Loucy (cell line): ENCODE data around the gene TGFBR3L.

ENCODE experiments used
- H2AFZ ChIP-seq: fragments of 200-600 bp; sonication (generic); 2 replicates; pipeline ENCODE4 v1.6.0; 2016; ENCODE audit warnings: antibody characterized with exemption, mild to moderate bottlenecking, low read length, moderate library complexity
- H3F3A ChIP-seq: fragments of 200-600 bp; 2 replicates; pipeline ENCODE4 v1.6.0; 2016; ENCODE audit warnings: antibody characterized with exemption, low read depth, mild to moderate bottlenecking
- H3K27me3 ChIP-seq: fragments of 200-600 bp; sonication (generic); 2 replicates; pipeline ENCODE4 v1.6.1; 2014; ENCODE audit warnings: low read length, mild to moderate bottlenecking; ENCODE audit not compliant: insufficient read depth, poor library complexity, severe bottlenecking
- H3K36me3 ChIP-seq: fragments of 200-600 bp; sonication (generic); 2 replicates; pipeline ENCODE4 v1.6.1; 2016; ENCODE audit warnings: low read length; ENCODE audit not compliant: insufficient read depth
- H3K4me1 ChIP-seq: fragments of 200-600 bp; sonication (generic); 2 replicates; pipeline ENCODE4 v1.5.1; 2014; ENCODE audit warnings: low read length, mild to moderate bottlenecking; ENCODE audit not compliant: insufficient read depth, poor library complexity, severe bottlenecking
- H3K4me2 ChIP-seq: fragments of 200-600 bp; sonication (generic); 2 replicates; pipeline ENCODE4 v1.6.0; 2014; ENCODE audit warnings: antibody characterized with exemption, low read length, low read depth, mild to moderate bottlenecking; ENCODE audit not compliant: poor library complexity, severe bottlenecking
- H3K4me3 ChIP-seq: fragments of 200-600 bp; sonication (generic); 2 replicates; pipeline ENCODE4 v1.5.1; 2014; ENCODE audit warnings: low read length, mild to moderate bottlenecking, mixed read lengths; ENCODE audit not compliant: poor library complexity, severe bottlenecking
- H3K79me2 ChIP-seq: fragments of 200-600 bp; sonication (generic); 2 replicates; pipeline ENCODE4 v1.6.1; 2014; ENCODE audit warnings: low read length; ENCODE audit not compliant: insufficient read depth
- H3K9ac ChIP-seq: fragments of 200-600 bp; sonication (generic); 2 replicates; pipeline ENCODE4 v1.6.0; 2014; ENCODE audit warnings: mild to moderate bottlenecking, low read depth, low read length, moderate library complexity; ENCODE audit not compliant: poor library complexity, severe bottlenecking
- H3K9me2 ChIP-seq: fragments of 200-600 bp; sonication (generic); replicated peaks from 2 replicates; pipeline ENCODE4 v1.6.1; 2016; ENCODE audit warnings: low read depth, low read length, mixed read lengths
- H3K9me3 ChIP-seq: fragments of 200-600 bp; sonication (generic); 2 replicates; pipeline ENCODE4 v1.6.1; 2014; ENCODE audit warnings: mild to moderate bottlenecking, antibody characterized with exemption, low read length, low read depth; ENCODE audit not compliant: insufficient read depth
- H4K20me1 ChIP-seq: fragments of 200-600 bp; sonication (generic); 2 replicates; pipeline ENCODE4 v1.6.0; 2014; ENCODE audit warnings: antibody characterized with exemption, low read length, mild to moderate bottlenecking; ENCODE audit not compliant: insufficient read depth, poor library complexity, severe bottlenecking
- CTCF ChIP-seq: fragments of 200-600 bp; sonication (generic); conservative IDR thresholded peaks from 2 replicates; pipeline ENCODE4 v1.5.1; 2014; ENCODE audit warnings: mild to moderate bottlenecking, antibody characterized with exemption, low read length
- EZH2phosphoT487 ChIP-seq: fragments of 200-600 bp; IDR thresholded peaks from 2 replicates; pipeline ENCODE4 v1.6.1; 2018; ENCODE audit warnings: antibody characterized with exemption, mild to moderate bottlenecking, moderate library complexity, borderline replicate concordance

Gene TGFBR3L

DNA sequence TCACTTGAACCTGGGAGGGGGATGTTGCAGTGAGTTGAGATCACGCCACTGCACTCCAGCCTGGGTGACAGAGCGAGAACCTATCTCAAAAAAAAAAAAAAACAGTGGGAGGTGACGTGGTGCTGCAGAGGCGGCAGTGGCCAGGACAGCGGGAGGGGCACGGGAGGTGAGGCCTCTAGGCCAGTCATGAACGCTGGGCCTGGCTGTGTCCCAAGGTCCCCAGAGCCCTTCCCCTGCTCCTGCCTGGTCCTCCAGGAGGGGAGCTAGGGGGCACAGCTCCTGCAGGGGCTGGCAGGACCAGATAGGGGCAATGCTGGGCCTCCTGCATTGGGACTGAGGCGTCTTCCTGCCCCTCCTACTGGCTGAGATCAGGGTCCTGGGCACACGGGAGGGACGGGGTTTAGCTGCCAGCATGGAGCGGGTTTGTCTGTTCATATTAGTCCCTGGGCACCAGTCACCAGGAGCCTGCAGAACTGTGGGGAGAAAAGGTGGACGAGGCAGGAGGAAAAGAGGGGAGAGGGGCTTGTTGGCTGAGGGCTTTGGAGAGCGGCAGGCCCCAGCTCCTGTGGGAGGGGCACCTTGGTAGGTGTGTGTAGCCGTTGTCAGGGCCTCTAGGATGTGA lies 6.4 kb upstream of the TGFBR3L start:
- peak overlapping the region; percentile 50 for H3K4me2 ChIP-seq
- H3K9me2 ChIP-seq = no peaks in the 10 kb centered on the region
- H3K4me3 ChIP-seq = peak overlapping the region; percentile 13
- H4K20me1 ChIP-seq = peaks cover 39% of the 10 kb centered on the region
- H3K9ac ChIP-seq = no peak overlapping the region
- H3K9me3 ChIP-seq = no peaks in the 10 kb centered on the region
- H3F3A ChIP-seq = no peaks in the 10 kb centered on the region
- H3K27me3 ChIP-seq = no peaks in the 10 kb centered on the region
- no peak for TF ChIP-seq CTCF
- no peak for TF ChIP-seq EZH2phosphoT487
- H3K79me2 ChIP-seq = peaks cover 46% of the 10 kb centered on the region
- peaks cover 20% of the 10 kb centered on the region; the same call in 1 of the 2 replicates for H3K36me3 ChIP-seq
- H3K4me1 ChIP-seq = peaks cover 19% of the 10 kb centered on the region
- H2AFZ ChIP-seq = no peak overlapping the region

- no peaks in the 10 kb centered on the region for H3K27me3 ChIP-seq
- no peaks in the 10 kb centered on the region for H3F3A ChIP-seq
- H3K9me2 ChIP-seq = no peaks in the 10 kb centered on the region
- H2AFZ ChIP-seq = no peak overlapping the region
- peaks cover 19% of the 10 kb centered on the region for H3K4me1 ChIP-seq
- no peak overlapping the region for H3K9ac ChIP-seq
- TF ChIP-seq EZH2phosphoT487 (no peak), CTCF (no peak)
- H3K9me3 ChIP-seq = no peaks in the 10 kb centered on the region
- H3K79me2 ChIP-seq = peaks cover 46% of the 10 kb centered on the region
- peak overlapping the region; percentile 13 for H3K4me3 ChIP-seq
- H3K36me3 ChIP-seq = peaks cover 20% of the 10 kb centered on the region; the same call in 1 of the 2 replicates
- H4K20me1 ChIP-seq = peaks cover 39% of the 10 kb centered on the region
- peak overlapping the region; percentile 50 for H3K4me2 ChIP-seq
These were observed 5.7 kb upstream of the TGFBR3L start for GRCh38 chr19:7908742-7909461.

GRCh38 chr19:7909471-7910067 lies 5.1 kb upstream of the TGFBR3L start:
- Histone ChIP-seq H4K20me1 (peaks cover 33% of the 10 kb centered on the region), H2AFZ (no peak overlapping the region), H3K9ac (no peak overlapping the region), H3K27me3 (no peaks in the 10 kb centered on the region), H3K4me1 (peaks cover 18% of the 10 kb centered on the region), H3K4me3 (no peak overlapping the region), H3K36me3 (peaks cover 20% of the 10 kb centered on the region; the same call in 1 of the 2 replicates), H3K4me2 (no peak overlapping the region), H3K9me3 (no peaks in the 10 kb centered on the region), H3F3A (no peaks in the 10 kb centered on the region), H3K9me2 (no peaks in the 10 kb centered on the region), H3K79me2 (peaks cover 40% of the 10 kb centered on the region)
- TF ChIP-seq CTCF (no peak), EZH2phosphoT487 (no peak)
